GM21717 (cell line): Measurements from ENCODE around the gene ATP5MC2.
"Not testable (repeated sequence)": the region's sequence is repeated elsewhere in the genome, so short reads cannot be mapped to it uniquely, and the experiment has no call there.

ENCODE experiments used
- ATAC-seq: cut with Tn5 transposase; IDR thresholded peaks from one replicate; pipeline ENCODE4 v1.9.1; 2021; ENCODE audit warnings: mild to moderate bottlenecking, moderate library complexity; ENCODE audit not compliant: unreplicated experiment

ATP5MC2 gene

GRCh38 chr12:53675701-53676607, at the start of gene ATP5MC2:
ATP5MC2 (minus strand) TSS chr12:53676083; CDS start chr12:53672614, 3,469 bp downstream.
- ATAC-seq, result peak; percentile 93

- no peak for ATAC-seq
Measured at GRCh38 chr12:53722450-53723041, 46.7 kb upstream of the ATP5MC2 start.

- ATAC-seq, result no peak
Measured at GRCh38 chr12:53720946-53721345, 45.1 kb upstream of the ATP5MC2 start.

GRCh38 chr12:53719649-53720048, 43.8 kb upstream of the ATP5MC2 start:
- ATAC-seq, result no peak

- ATAC-seq, result not testable (repeated sequence)
Measured at GRCh38 chr12:53718567-53718966, 42.7 kb upstream of the ATP5MC2 start.

- ATAC-seq, result no peak
Measured at GRCh38 chr12:53717319-53717718, 41.4 kb upstream of the ATP5MC2 start.

- ATAC-seq, result no peak
Measured at GRCh38 chr12:53714004-53714403, 38.1 kb upstream of the ATP5MC2 start.

GRCh38 chr12:53713516-53713915, 37.6 kb upstream of the ATP5MC2 start:
- ATAC-seq, result no peak

GRCh38 chr12:53712059-53712643, 36.3 kb upstream of the ATP5MC2 start:
- ATAC-seq, result no peak

- no peak for ATAC-seq
Measured at GRCh38 chr12:53710091-53710490, 34.2 kb upstream of the ATP5MC2 start.

- ATAC-seq, result no peak
Measured at GRCh38 chr12:53709671-53710070, 33.8 kb upstream of the ATP5MC2 start.

- ATAC-seq, result no peak
Measured at GRCh38 chr12:53706080-53706479, 30.2 kb upstream of the ATP5MC2 start.

- no peak for ATAC-seq
Measured at GRCh38 chr12:53703756-53704155, 27.9 kb upstream of the ATP5MC2 start.

GRCh38 chr12:53701518-53702264, 25.8 kb upstream of the ATP5MC2 start:
- ATAC-seq, result peak; percentile 52

GRCh38 chr12:53700567-53700966, 24.7 kb upstream of the ATP5MC2 start:
- ATAC-seq, result no peak

GRCh38 chr12:53699678-53700025, 23.8 kb upstream of the ATP5MC2 start:
- ATAC-seq, result no peak

GRCh38 chr12:53698948-53699677, 23.2 kb upstream of the ATP5MC2 start:
- no peak for ATAC-seq

- no peak for ATAC-seq
Measured at GRCh38 chr12:53696655-53697331, 20.9 kb upstream of the ATP5MC2 start.

GRCh38 chr12:53696285-53696654, 20.4 kb upstream of the ATP5MC2 start:
- no peak for ATAC-seq
